ENCODE data around the gene EML6. TPM values are rescaled to one million over a fixed set of nuclear protein-coding genes. Genes with fewer than 3 reads are reported as not detected.

The EML6 gene
- total RNA-seq, 4 donors from 2014 or later: 0.51 to 1.1 (median 0.61) TPM

DNA sequence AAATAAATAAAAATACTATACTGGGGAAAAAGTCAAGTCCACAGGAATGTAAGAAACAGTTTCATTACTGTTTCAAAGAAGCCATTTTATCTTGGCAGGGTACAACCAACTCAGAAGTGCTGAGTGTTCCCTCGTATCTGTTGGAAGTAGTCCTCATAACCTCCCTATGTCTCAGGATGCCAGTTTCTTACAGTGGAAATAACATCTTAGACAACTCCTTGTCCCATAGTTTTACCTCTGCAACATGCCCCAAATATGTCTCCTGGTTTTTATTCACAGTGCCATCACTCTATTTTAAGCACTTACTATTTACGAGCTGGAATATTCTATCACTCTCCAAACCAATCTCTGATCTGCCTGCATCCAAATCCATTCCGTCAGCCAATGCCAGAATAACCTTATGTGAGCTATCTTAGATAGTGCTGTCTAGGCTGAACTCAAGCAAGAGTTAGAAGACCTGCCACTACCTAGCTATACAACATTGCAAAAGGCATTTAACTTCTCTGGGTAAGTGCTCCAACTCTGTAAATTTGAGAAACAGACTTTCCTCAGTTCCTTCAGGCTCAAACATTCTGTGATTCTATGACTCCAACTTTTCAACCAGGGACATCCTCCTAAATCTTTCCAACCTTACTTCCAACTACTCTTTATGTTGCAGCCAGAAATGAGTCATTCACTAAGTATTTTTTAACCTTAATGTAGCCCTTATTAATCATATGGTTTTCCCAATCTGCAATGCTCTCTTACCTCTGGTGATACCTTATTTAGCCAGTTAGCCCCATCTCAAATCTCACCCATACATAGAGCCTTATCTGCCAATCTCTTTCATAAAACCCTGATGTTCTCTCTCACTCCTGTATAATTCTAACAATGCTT, 260.1 kb downstream of the EML6 start:
- TF ChIP-seq, protein P1, sequence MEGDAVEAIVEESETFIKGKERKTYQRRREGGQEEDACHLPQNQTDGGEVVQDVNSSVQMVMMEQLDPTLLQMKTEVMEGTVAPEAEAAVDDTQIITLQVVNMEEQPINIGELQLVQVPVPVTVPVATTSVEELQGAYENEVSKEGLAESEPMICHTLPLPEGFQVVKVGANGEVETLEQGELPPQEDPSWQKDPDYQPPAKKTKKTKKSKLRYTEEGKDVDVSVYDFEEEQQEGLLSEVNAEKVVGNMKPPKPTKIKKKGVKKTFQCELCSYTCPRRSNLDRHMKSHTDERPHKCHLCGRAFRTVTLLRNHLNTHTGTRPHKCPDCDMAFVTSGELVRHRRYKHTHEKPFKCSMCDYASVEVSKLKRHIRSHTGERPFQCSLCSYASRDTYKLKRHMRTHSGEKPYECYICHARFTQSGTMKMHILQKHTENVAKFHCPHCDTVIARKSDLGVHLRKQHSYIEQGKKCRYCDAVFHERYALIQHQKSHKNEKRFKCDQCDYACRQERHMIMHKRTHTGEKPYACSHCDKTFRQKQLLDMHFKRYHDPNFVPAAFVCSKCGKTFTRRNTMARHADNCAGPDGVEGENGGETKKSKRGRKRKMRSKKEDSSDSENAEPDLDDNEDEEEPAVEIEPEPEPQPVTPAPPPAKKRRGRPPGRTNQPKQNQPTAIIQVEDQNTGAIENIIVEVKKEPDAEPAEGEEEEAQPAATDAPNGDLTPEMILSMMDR (IDR thresholded peaks at IDR 0.05; ENCODE audit: low read depth): no peak

- TF ChIP-seq, protein P1 (IDR thresholded peaks at IDR 0.05; ENCODE audit: low read depth): no peak
Observed at GRCh38 chr2:54984476-54984875, 261.0 kb downstream of the EML6 start.

DNA sequence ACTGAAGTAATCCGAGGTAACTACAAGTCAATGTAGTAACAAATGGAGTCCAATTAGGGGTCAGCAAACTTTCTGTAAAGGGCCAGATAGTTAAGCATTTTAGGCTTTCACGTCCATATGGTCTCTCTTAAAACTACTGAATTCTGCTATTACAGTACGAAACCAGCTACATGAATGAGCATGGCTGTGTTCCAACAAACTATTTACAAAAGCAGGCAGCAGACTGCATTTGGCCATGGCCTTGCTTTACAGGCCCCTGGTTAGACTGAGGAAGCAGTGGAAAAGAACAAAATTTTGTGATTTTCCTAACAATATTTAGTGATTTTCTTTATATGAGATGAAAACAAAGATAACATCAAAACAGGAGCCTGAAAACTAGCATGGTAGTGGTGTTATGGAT, 262.8 kb downstream of the EML6 start:
- TF ChIP-seq, protein P1 (IDR thresholded peaks at IDR 0.05; ENCODE audit: low read depth): no peak

DNA sequence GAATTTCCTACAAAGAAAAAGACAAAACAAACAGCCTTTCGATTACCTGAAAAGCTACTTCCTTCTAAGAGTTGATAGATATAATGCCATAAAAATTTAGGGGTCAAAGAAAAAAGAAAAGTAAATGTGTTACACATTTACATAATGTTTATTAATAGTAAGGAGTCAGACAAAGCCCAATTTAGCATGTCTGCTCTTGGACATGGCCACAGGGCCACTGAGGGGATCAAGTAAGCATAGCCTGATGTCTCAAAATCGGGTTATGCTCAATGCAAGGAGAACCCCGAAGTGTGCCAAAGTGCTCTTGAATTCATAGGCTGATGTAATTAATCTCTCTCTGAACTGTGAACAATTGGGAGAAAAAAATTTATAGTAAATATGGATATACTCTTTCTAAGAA, 265.1 kb downstream of the EML6 start:
- TF ChIP-seq, protein P1 (IDR thresholded peaks at IDR 0.05; ENCODE audit: low read depth): no peak

DNA sequence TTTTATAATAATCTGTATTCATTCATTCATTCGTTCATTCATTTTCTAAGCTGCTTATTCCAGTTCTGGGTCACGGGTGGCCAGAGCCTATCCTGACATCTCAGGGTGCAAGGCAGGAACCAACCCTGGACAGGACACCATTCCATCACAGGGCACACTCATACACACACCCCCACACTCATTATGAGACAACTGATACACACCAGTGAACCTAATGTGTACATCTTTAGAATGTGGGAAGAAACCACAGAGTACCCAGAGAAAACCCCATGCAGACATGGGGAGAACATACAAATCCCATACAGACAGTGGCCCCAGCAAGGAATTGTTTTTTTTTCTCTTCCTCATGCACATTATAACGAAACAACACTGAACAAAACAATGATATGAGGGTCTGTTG, 272.1 kb downstream of the EML6 start:
- TF ChIP-seq, protein P1 (IDR thresholded peaks at IDR 0.05; ENCODE audit: low read depth): no peak

- TF ChIP-seq, protein P1 (IDR thresholded peaks at IDR 0.05; ENCODE audit: low read depth): no peak
Observed at GRCh38 chr2:54997826-54998225, 274.4 kb downstream of the EML6 start.

DNA sequence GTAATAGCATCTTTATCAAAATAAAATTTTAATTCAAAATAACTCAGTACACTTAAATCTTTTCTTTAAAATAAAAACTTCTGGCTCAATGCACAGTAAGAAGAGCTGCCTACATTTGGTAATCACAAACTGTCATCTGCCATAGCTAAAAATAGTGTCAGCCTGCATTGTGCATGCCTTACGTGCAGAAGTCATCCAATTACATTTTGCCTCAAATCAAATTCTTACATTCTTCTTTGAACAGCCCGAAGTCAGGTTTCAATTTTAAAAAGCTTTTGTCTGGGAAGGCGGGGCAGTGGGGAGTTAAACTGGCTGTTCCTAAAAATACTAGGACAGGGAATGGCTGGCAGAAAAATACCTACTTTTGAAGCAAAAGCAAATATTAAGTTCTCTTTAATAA, 275.7 kb downstream of the EML6 start:
- TF ChIP-seq, protein P1 (IDR thresholded peaks at IDR 0.05; ENCODE audit: low read depth): no peak
